ENCODE data around the gene ARVCF.

ARVCF gene

GRCh38 chr22:19998991-19999820, 17.4 kb downstream of the ARVCF start:
- DNase-seq (ENCODE audit: low spot score): no peak

- no peak for DNase-seq (ENCODE audit: low spot score)
Measured at GRCh38 chr22:19998232-19998951, 18.2 kb downstream of the ARVCF start.

DNA sequence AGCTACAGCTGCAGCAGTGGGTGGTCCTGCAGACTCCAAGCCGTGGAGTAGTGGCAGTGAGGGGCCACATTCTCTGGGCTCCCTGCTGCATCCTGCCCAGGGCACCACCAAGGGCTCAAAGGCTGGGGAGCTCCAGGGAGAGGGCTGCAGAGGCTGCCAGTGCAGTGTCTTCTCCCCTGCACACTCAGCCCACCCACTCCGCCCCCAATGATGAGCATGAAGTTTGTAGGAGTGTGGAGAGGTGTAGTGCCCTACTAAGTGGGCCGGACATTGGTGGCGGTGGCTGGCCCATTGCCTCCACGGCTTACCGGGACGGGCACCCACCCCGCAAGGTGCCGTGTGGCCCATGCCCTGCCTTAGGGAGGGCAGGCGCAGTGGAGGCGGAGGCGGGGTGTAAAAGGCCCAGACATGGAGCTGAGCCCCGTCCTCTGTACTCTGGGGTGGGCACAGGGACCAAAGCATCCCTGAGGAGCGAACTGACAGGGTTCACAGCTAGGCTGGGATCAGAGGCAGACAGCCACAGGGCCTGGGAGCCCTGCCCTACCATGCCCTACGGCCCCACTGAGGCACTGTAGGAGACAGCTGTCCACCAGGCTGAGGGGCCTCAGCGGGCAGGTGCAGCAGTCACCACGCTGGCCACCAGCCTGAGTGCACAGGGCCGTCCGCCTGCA, 18.9 kb downstream of the ARVCF start:
- DNase-seq (ENCODE audit: low spot score): no peak

GRCh38 chr22:19996694-19997384, 19.8 kb downstream of the ARVCF start:
- no peak for DNase-seq (ENCODE audit: low spot score)

DNA sequence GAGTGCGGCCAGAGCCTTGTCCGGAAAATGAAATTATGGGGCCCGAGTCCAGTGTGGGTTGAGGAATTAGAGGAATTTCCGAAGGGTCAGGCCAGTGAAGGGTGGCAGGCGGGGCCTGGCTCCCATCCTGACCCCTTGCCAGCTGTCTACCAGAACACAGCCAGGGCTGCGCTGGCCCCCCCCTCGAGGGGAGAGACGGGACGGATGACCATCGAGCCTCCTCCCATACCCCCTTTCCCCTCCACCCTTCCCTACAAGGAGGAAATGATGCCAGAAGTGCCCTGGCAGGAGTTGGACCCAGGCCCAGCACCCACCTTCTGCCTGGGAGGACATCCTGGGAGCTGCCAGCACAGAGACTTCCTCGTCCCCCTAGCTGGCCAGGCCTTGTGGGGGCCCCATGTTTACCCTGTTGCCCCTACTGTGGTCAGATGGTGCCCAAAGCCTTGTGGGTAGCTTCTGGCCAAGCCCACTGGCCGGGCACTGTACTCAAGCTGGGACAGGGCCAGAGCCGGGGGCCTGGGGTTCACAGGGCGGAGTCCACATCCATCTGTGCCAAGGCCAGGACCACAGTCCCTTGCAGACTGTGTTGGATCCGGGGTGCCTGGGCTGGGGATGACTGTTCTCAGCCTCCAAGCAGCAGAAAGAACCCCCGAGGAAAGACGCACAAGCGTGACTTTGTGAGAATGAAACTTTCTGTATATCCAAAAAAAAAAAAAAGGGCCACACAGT, 20.8 kb downstream of the ARVCF start:
- DNase-seq (ENCODE audit: low spot score): no peak

GRCh38 chr22:19994851-19995610, 21.6 kb downstream of the ARVCF start:
- no peak for DNase-seq (ENCODE audit: low spot score)

DNA sequence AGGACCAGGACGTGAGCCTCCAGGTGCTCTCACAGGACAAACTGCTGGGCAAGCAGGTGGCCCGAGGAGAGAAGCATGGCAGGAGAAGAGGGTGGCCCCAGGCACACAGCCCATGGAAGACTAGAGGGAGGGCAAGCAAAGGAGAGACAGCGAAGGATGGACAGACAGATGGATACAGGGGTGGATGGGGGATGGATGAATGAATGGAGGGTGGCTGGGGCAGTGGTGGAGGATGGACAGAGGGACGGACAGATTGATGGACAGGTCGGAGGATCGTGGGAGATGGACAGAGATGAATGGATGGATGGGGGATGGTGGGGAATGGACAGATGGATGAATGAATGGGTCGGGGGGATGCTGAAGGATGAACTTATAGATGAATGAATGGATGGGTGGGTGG, 22.7 kb downstream of the ARVCF start:
- DNase-seq (ENCODE audit: low spot score): no peak

GRCh38 chr22:19992921-19993355, 23.7 kb downstream of the ARVCF start:
- DNase-seq (ENCODE audit: low spot score): no peak

GRCh38 chr22:19992481-19992911, 24.1 kb downstream of the ARVCF start:
- DNase-seq (ENCODE audit: low spot score): no peak

GRCh38 chr22:19991645-19992451, 24.8 kb downstream of the ARVCF start:
- no peak for DNase-seq (ENCODE audit: low spot score)

GRCh38 chr22:19991395-19991644, 25.3 kb downstream of the ARVCF start:
- DNase-seq (ENCODE audit: low spot score): no peak

- no peak for DNase-seq (ENCODE audit: low spot score)
Measured at GRCh38 chr22:19990609-19991394, 25.8 kb downstream of the ARVCF start.

DNA sequence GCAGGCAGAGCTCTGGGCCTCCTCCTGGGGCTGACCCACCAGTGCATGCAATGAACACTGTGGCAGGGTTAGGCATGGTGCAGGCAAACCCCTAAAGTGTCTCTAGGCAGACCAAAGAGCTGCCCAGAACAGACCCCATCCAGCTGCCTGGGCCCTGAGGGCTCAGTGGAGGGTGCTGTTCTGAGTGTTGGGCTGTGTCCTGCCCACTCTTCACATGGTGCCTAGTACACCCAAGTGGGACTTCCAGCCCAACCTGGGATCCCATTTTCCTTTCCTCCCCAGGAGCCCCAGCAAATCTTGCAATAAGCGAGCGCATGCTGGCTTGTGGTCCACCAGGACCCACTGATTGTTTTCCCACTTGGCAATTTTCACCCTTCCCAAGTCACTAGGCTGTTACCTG, 26.4 kb downstream of the ARVCF start:
- DNase-seq (ENCODE audit: low spot score): no peak

DNA sequence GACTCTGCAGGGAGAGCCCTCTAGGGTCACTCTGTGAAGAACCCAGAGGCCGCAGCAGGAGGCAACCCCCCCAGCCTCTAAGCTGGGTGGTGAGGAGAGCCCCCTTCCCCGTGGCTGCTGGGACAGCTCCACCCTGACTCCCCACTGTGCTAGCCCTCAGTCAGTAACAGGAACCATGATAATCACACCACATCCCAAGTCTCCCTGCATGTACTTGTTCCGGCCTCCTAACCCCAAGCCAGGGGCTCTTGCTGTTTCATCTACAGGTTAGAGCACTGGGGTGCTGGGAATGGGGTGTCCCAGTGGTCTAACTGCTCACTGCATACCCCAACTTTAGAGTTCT, 26.9 kb downstream of the ARVCF start:
- no peak for DNase-seq (ENCODE audit: low spot score)

DNA sequence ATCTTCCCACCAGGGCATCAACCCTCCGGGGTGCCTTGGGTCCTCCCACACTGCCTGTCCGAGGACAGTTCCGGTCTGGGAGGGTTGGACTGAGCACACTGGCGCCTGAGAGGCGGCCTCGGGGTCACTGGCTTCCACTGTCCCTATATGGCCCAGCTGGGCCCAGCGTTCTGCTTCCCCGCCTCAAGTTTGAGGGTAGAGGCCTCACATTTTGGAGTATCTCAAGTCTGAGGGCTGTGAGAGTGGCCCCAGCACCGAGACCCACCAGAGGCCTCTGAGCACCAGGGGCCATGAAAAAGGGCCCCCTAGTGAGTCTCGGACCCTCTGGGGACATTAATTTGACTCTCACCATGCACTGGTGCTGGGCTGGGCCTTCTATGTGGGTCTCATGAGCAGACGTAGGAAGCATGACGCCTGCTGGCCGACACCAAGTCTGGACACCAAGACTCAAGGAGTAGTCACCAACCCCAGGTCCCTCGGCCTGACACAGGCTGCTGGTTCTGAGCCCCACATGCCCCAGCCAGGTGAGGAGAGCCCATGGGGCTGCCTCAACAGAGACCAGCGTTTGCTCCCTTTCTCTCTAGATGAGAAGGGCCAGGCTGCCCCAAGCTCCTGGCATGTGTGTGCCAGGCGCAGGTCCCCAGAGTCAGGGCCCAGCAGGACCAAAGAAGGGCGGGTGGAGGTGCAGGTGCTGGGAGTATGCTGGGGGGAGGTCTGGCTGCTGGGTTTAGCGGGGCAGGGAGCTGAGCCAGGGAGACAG, 27.5 kb downstream of the ARVCF start:
- DNase-seq (ENCODE audit: low spot score): no peak

- no peak for DNase-seq (ENCODE audit: low spot score)
Measured at GRCh38 chr22:19988331-19988808, 28.3 kb downstream of the ARVCF start.

- no peak for DNase-seq (ENCODE audit: low spot score)
Measured at GRCh38 chr22:19987394-19988306, 29.0 kb downstream of the ARVCF start.
